Neural cell (in vitro differentiated cells): ENCODE data around the gene CDKAL1.

Experiments
- EP300 ChIP-seq: fragments of 450-650 bp; conservative IDR thresholded peaks from 2 replicates; pipeline ENCODE4 v1.6.1; 2014; ENCODE audit warnings: antibody characterized with exemption, mild to moderate bottlenecking, moderate library complexity; ENCODE audit not compliant: poor library complexity, severe bottlenecking
- EZH2 ChIP-seq: fragments of 200-600, 300-800 bp; shearing (Covaris generic), sonication (generic); IDR thresholded peaks from 2 replicates; pipeline ENCODE4 v1.6.1; 2014; ENCODE audit warnings: antibody characterized with exemption, low read length, borderline replicate concordance, mild to moderate bottlenecking; ENCODE audit not compliant: insufficient read depth, poor library complexity, severe bottlenecking
- POLR2AphosphoS5 ChIP-seq: IDR thresholded peaks from 2 replicates; pipeline ENCODE4 v1.6.1; 2012
- RAD21 ChIP-seq: fragments of 450-650 bp; conservative IDR thresholded peaks from 2 replicates; pipeline ENCODE4 v1.6.1; 2014; ENCODE audit warnings: antibody characterized with exemption, mild to moderate bottlenecking, moderate library complexity
- SMC3 ChIP-seq: fragments of 450-650 bp; conservative IDR thresholded peaks from 2 replicates; pipeline ENCODE4 v1.6.1; 2014; ENCODE audit warnings: antibody characterized with exemption, mild to moderate bottlenecking, moderate library complexity; ENCODE audit not compliant: poor library complexity
- TAF1 ChIP-seq: IDR thresholded peaks from 2 replicates; pipeline ENCODE4 v1.6.1; 2012; ENCODE audit warnings: low read depth
- TF ChIP-seq, protein P1 (sequence below): fragments of 450-650 bp; IDR thresholded peaks from 2 replicates; pipeline ENCODE4 v1.5.1; 2014; ENCODE audit warnings: antibody characterized with exemption, mild to moderate bottlenecking, moderate library complexity; ENCODE audit not compliant: poor library complexity, severe bottlenecking

DNA sequence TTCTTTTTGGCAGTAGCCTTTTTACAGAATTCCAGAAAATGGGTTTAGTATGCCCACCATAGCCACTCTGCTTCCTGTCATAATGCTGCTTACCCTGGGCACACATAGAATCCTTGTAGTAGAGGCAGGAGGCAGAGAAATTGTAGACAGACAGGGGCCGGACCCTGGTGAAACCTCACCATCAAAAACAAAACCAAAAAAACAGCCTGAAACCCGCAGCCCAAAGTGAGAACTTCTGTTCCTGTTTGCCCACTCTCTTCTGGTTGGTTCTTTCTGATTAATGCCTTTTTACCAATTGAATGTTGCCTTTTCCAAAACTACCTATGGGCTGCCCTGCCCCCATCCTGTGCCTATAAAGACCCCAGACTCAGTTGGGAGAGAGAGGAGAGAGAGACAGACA is 188.2 kb downstream of the CDKAL1 start:
- TF ChIP-seq POLR2AphosphoS5 (no peak), EP300 (no peak), RAD21 (no peak), TAF1 (no peak), SMC3 (no peak), EZH2 (no peak)
- TF ChIP-seq, protein P1, sequence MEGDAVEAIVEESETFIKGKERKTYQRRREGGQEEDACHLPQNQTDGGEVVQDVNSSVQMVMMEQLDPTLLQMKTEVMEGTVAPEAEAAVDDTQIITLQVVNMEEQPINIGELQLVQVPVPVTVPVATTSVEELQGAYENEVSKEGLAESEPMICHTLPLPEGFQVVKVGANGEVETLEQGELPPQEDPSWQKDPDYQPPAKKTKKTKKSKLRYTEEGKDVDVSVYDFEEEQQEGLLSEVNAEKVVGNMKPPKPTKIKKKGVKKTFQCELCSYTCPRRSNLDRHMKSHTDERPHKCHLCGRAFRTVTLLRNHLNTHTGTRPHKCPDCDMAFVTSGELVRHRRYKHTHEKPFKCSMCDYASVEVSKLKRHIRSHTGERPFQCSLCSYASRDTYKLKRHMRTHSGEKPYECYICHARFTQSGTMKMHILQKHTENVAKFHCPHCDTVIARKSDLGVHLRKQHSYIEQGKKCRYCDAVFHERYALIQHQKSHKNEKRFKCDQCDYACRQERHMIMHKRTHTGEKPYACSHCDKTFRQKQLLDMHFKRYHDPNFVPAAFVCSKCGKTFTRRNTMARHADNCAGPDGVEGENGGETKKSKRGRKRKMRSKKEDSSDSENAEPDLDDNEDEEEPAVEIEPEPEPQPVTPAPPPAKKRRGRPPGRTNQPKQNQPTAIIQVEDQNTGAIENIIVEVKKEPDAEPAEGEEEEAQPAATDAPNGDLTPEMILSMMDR = no peak
